A673 (cell line): ENCODE data around the gene FHIP2A. TPM values are rescaled to one million over a fixed set of nuclear protein-coding genes. Genes with fewer than 3 reads are reported as not detected.
"Not testable (repeated sequence)": the region's sequence is repeated elsewhere in the genome, so short reads cannot be mapped to it uniquely, and the experiment has no call there.

Experiments used
- BruUV-seq: library from RNA; stranded (reverse); fragments of 400-500 nt; replicated peaks from 2 replicates; lab custom pipeline; 2021; lab: Mats Ljungman, UMichigan
- CTCF ChIA-PET: fragments of 300-600 bp; sonication (Branson Sonifier 250); formaldehyde crosslinking; loops from one replicate; lab custom pipeline; 2022; ENCODE audit warnings: antibody characterized with exemption; lab: Charles Lee
- POLR2A ChIA-PET: fragments of 300-600 bp; sonication (Branson Sonifier 250); formaldehyde crosslinking; loops from one replicate; lab custom pipeline; 2022; ENCODE audit warnings: antibody characterized with exemption; ENCODE audit not compliant: low non-redundant PET; lab: Charles Lee
- DNase-seq: peaks from one replicate; pipeline ENCODE4 v3.0.0-alpha.2; 2015; ENCODE audit warnings: low spot score
- H3K27ac ChIP-seq: fragments of 200-600 bp; sonication (generic); 2 replicates; pipeline ENCODE4 v1.5.1; 2016; ENCODE audit warnings: mixed run types, low read depth, mild to moderate bottlenecking, mixed read lengths, antibody characterized with exemption, low read length; ENCODE audit not compliant: poor library complexity, severe bottlenecking
- H3K27me3 ChIP-seq: fragments of 200-600 bp; sonication (generic); replicated peaks from 2 replicates; pipeline ENCODE4 v1.6.1; 2017; ENCODE audit warnings: mixed run types, low read depth, mild to moderate bottlenecking, mixed read lengths, antibody characterized with exemption, low read length; ENCODE audit not compliant: insufficient read depth, poor library complexity
- H3K36me3 ChIP-seq: fragments of 200-600 bp; sonication (generic); 2 replicates; pipeline ENCODE4 v1.6.1; 2016; ENCODE audit warnings: mixed run types, mild to moderate bottlenecking, mixed read lengths, antibody characterized with exemption, low read length; ENCODE audit not compliant: insufficient read depth, poor library complexity, severe bottlenecking
- H3K4me1 ChIP-seq: fragments of 200-600 bp; sonication (generic); 2 replicates; pipeline ENCODE4 v1.6.1; 2017; ENCODE audit warnings: mixed run types, mild to moderate bottlenecking, mixed read lengths, antibody characterized with exemption, low read length; ENCODE audit not compliant: insufficient read depth, poor library complexity, severe bottlenecking
- H3K4me3 ChIP-seq: fragments of 200-600 bp; sonication (generic); 2 replicates; pipeline ENCODE4 v1.5.1; 2016; ENCODE audit warnings: low read depth, mixed run types, mild to moderate bottlenecking, mixed read lengths, low read length; ENCODE audit not compliant: poor library complexity, severe bottlenecking
- H3K9me3 ChIP-seq: fragments of 200-600 bp; sonication (generic); 2 replicates; pipeline ENCODE4 v1.6.1; 2016; ENCODE audit warnings: mixed run types, low read depth, mild to moderate bottlenecking, mixed read lengths, antibody characterized with exemption, low read length; ENCODE audit not compliant: poor library complexity, severe bottlenecking
- CTCF ChIP-seq: fragments of 300-800, 200-600 bp; sonication (generic); conservative IDR thresholded peaks from 2 replicates; pipeline ENCODE4 v1.5.1; 2017; ENCODE audit warnings: low read depth, mild to moderate bottlenecking, antibody characterized with exemption, low read length, moderate library complexity, mixed read lengths
- EZH2 ChIP-seq: fragments of 200-600 bp; sonication (generic); IDR thresholded peaks from 2 replicates; pipeline ENCODE4 v1.6.1; 2017; ENCODE audit warnings: borderline replicate concordance, low read depth, mild to moderate bottlenecking, mixed read lengths, antibody characterized with exemption, low read length; ENCODE audit not compliant: poor library complexity, severe bottlenecking
- intact Hi-C: fragments of 100-400 bp; cut with micrococcal nuclease; formaldehyde crosslinking; loops from one replicate; pipeline ENCODE4 v1.10.0; 2022; ENCODE audit not compliant: unreplicated experiment
- total RNA-seq: library from RNA; stranded (reverse); gene quantifications from 2 replicates; pipeline ENCODE4 v1.2.3, GENCODE V29; 2021

Gene FHIP2A
- total RNA-seq, 1 experiment from 2014 or later: 14.4 TPM

- Histone ChIP-seq H3K4me1 (no peaks in the 10 kb centered on the region), H3K4me3 (no peak overlapping the region), H3K27me3 (no peaks in the 10 kb centered on the region), H3K36me3 (peaks cover 69% of the 10 kb centered on the region), H3K27ac (no peak overlapping the region), H3K9me3 (no peaks in the 10 kb centered on the region)
- TSS peak; percentile 11 for BruUV-seq
- intact Hi-C loops: no loop called here
- ChIA-PET POLR2A (no interaction called here), CTCF (no interaction called here)
- no peak for TF ChIP-seq EZH2
- DNase-seq: no peak
Measured at GRCh38 chr10:114845978-114846693, 24.6 kb downstream of the FHIP2A start.

- peaks cover 68% of the 10 kb centered on the region for H3K36me3 ChIP-seq
- CTCF ChIA-PET, BruUV-seq, H3K4me1 ChIP-seq, H3K27ac ChIP-seq, POLR2A ChIA-PET, DNase-seq, H3K9me3 ChIP-seq, intact Hi-C loops, H3K27me3 ChIP-seq, H3K4me3 ChIP-seq: not testable (repeated sequence)
Measured at GRCh38 chr10:114847517-114847916, 25.9 kb downstream of the FHIP2A start.

GRCh38 chr10:114849674-114850073 lies 28.1 kb downstream of the FHIP2A start:
- no peaks in the 10 kb centered on the region for H3K4me1 ChIP-seq
- H3K27ac ChIP-seq: no peak overlapping the region
- H3K27me3 ChIP-seq: no peaks in the 10 kb centered on the region
- TF ChIP-seq CTCF (no peak), EZH2 (no peak)
- ChIA-PET POLR2A (no interaction called here), CTCF (no interaction called here)
- no peak overlapping the region for H3K4me3 ChIP-seq
- peaks cover 52% of the 10 kb centered on the region for H3K36me3 ChIP-seq
- no peaks in the 10 kb centered on the region for H3K9me3 ChIP-seq
- intact Hi-C loops: no loop called here
- DNase-seq: no peak
- no TSS peak for BruUV-seq

- ChIA-PET POLR2A (interaction anchor here (0.7 kb wide), 1 partner anchor 214 kb away, joined by 4 read pairs; no protein-coding TSS in a partner anchor), CTCF (no interaction called here)
- Histone ChIP-seq H3K27me3 (no peaks in the 10 kb centered on the region), H3K9me3 (no peaks in the 10 kb centered on the region), H3K27ac (no peak overlapping the region), H3K36me3 (peaks cover 53% of the 10 kb centered on the region), H3K4me3 (no peak overlapping the region), H3K4me1 (no peaks in the 10 kb centered on the region)
- no TSS peak for BruUV-seq
- intact Hi-C loops: no loop called here
- TF ChIP-seq EZH2: no peak
- no peak for TF ChIP-seq CTCF
- no peak for DNase-seq
Measured at GRCh38 chr10:114850126-114850525, 28.5 kb downstream of the FHIP2A start.
